BLaER1 treated with 17β-estradiol and CSF1 and Interleukin-3, amounts not matched to agents 10 nM and 100 nM (cell line): ENCODE results near the gene PLPPR2.
A peak's percentile ranks its signal among the peaks of the same experiment; 100 is the strongest.
"Not testable (repeated sequence)": the region's sequence is repeated elsewhere in the genome, so short reads cannot be mapped to it uniquely, and the experiment has no call there.

Source experiments
- H3K27ac ChIP-seq, 11 experiments: shearing (Covaris generic); formaldehyde crosslinking; 2 replicates each; pipeline ENCODE4 v1.8.1; 2022
- H3K27me3 ChIP-seq, 11 experiments: shearing (Covaris generic); formaldehyde crosslinking; 2 replicates each; pipeline ENCODE4 v1.8.1; 2022
- H3K36me3 ChIP-seq, 11 experiments: shearing (Covaris generic); formaldehyde crosslinking; 2 replicates each; pipeline ENCODE4 v1.8.1; 2022
- H3K4me1 ChIP-seq, 10 experiments: shearing (Covaris generic); formaldehyde crosslinking; 2 replicates each; pipeline ENCODE4 v1.8.1; 2022
- H3K4me2 ChIP-seq, 11 experiments: shearing (Covaris generic); formaldehyde crosslinking; 2 replicates each; pipeline ENCODE4 v1.8.1; 2022
- H3K4me3 ChIP-seq, 10 experiments: shearing (Covaris generic); formaldehyde crosslinking; 2 replicates each; pipeline ENCODE4 v1.8.1; 2022
- H3K9ac ChIP-seq, 11 experiments: shearing (Covaris generic); formaldehyde crosslinking; 2 replicates each; pipeline ENCODE4 v1.8.1; 2022
- H3K9me3 ChIP-seq, 11 experiments: shearing (Covaris generic); formaldehyde crosslinking; replicated peaks in 1 of 11; 2 replicates each; pipeline ENCODE4 v1.8.1; 2022
- H4K20me1 ChIP-seq, 11 experiments: shearing (Covaris generic); formaldehyde crosslinking; 2 replicates each; pipeline ENCODE4 v1.8.1; 2022
- Cebpa-rat ChIP-seq, 11 experiments: shearing (Covaris generic); IDR thresholded peaks; 2 replicates each; pipeline ENCODE4 v1.8.1; 2022

PLPPR2 gene

GRCh38 chr19:11324079-11324661, 31.1 kb upstream of the PLPPR2 start:
- Histone ChIP-seq H3K9me3 (peaks cover 0 to 8% (median 0%) of the 10 kb centered on the region in 11 experiments; a peak in 7 of 22 replicates), H3K4me2 (peak overlapping the region; percentile 80 to 97 (median 88)), H3K4me1 (peaks cover 57 to 100% (median 83%) of the 10 kb centered on the region in 10 experiments), H3K36me3 (peaks cover 0 to 51% (median 38%) of the 10 kb centered on the region in 11 experiments; a peak in 21 of 22 replicates), H3K9ac (peak overlapping the region; percentile 66 to 92 (median 85); a peak in 21 of 22 replicates), H3K4me3 (peak overlapping the region in 7 of 10 experiments; percentile 10 to 56 (median 29); a peak in 9 of 20 replicates), H4K20me1 (no peaks in the 10 kb centered on the region), H3K27ac (peak overlapping the region; percentile 73 to 99 (median 97)), H3K27me3 (no peaks in the 10 kb centered on the region)
- TF ChIP-seq Cebpa-rat (IDR thresholded peaks at IDR 0.05) = peak; percentile 99 to 100 (median 100)

GRCh38 chr19:11324748-11325389, 30.4 kb upstream of the PLPPR2 start:
- TF ChIP-seq Cebpa-rat (IDR thresholded peaks at IDR 0.05) = no peak
- no peaks in the 10 kb centered on the region for H3K27me3 ChIP-seq

GRCh38 chr19:11325544-11325943, 29.7 kb upstream of the PLPPR2 start:
- H3K9me3 ChIP-seq = no peaks in the 10 kb centered on the region; a peak in 1 of 22 replicates
- H3K36me3 ChIP-seq = peaks cover 0 to 65% (median 50%) of the 10 kb centered on the region in 11 experiments; a peak in 21 of 22 replicates
- H3K4me1 ChIP-seq = peaks cover 46 to 100% (median 69%) of the 10 kb centered on the region in 10 experiments
- TF ChIP-seq Cebpa-rat (IDR thresholded peaks at IDR 0.05) = no peak
- peak overlapping the region; percentile 7 to 95 (median 86); a peak in 20 of 22 replicates for H3K4me2 ChIP-seq
- no peaks in the 10 kb centered on the region for H3K27me3 ChIP-seq
- peak overlapping the region in 4 of 10 experiments; percentile 9 to 58 (median 29); a peak in 5 of 20 replicates for H3K4me3 ChIP-seq
- H3K9ac ChIP-seq = peak overlapping the region in 9 of 11 experiments; percentile 22 to 92 (median 86); a peak in 14 of 22 replicates
- H4K20me1 ChIP-seq = no peaks in the 10 kb centered on the region
- peak overlapping the region in 10 of 11 experiments; percentile 23 to 99 (median 97); a peak in 19 of 22 replicates for H3K27ac ChIP-seq

More at GRCh38 chr19:11324748-11325389, 30.4 kb upstream of the PLPPR2 start:
- Histone ChIP-seq H3K9ac (peak overlapping the region; percentile 66 to 92 (median 85); a peak in 21 of 22 replicates), H3K4me3 (peak overlapping the region in 6 of 10 experiments; percentile 24 to 56 (median 32); a peak in 9 of 20 replicates), H3K36me3 (peaks cover 0 to 58% (median 43%) of the 10 kb centered on the region in 11 experiments; a peak in 21 of 22 replicates), H3K4me1 (peaks cover 51 to 100% (median 76%) of the 10 kb centered on the region in 10 experiments), H3K4me2 (peak overlapping the region; percentile 80 to 97 (median 88)), H3K9me3 (peaks cover 0 to 1% (median 0%) of the 10 kb centered on the region in 11 experiments; a peak in 1 of 22 replicates), H3K27ac (peak overlapping the region; percentile 73 to 99 (median 97)), H4K20me1 (no peaks in the 10 kb centered on the region)

GRCh38 chr19:11330127-11330526, 25.1 kb upstream of the PLPPR2 start:
- no peak for TF ChIP-seq Cebpa-rat (IDR thresholded peaks at IDR 0.05)
- peaks cover 0 to 6% (median 3%) of the 10 kb centered on the region in 11 experiments; a peak in 12 of 22 replicates for H3K9me3 ChIP-seq
- H3K4me1 ChIP-seq = peaks cover under 1 to 85% (median 25%) of the 10 kb centered on the region in 10 experiments; a peak in 19 of 20 replicates
- peak overlapping the region in 8 of 11 experiments; percentile 25 to 99 (median 42); a peak in 11 of 22 replicates for H3K27ac ChIP-seq
- H4K20me1 ChIP-seq = peaks cover 0 to 13% (median 0%) of the 10 kb centered on the region in 11 experiments; a peak in 3 of 22 replicates
- no peaks in the 10 kb centered on the region for H3K27me3 ChIP-seq
- no peak overlapping the region for H3K4me3 ChIP-seq
- H3K4me2 ChIP-seq = peak overlapping the region in 4 of 11 experiments; percentile 23 to 89 (median 53); a peak in 7 of 22 replicates
- H3K9ac ChIP-seq = peak overlapping the region in 3 of 11 experiments; percentile 4 to 57 (median 40); a peak in 4 of 22 replicates
- peaks cover 6 to 99% (median 95%) of the 10 kb centered on the region in 11 experiments for H3K36me3 ChIP-seq

GRCh38 chr19:11331502-11331901, 23.7 kb upstream of the PLPPR2 start:
- no peak overlapping the region for H3K4me2 ChIP-seq
- peaks cover 20 to 100% (median 96%) of the 10 kb centered on the region in 11 experiments for H3K36me3 ChIP-seq
- peaks cover 0 to 20% (median 12%) of the 10 kb centered on the region in 11 experiments; a peak in 14 of 22 replicates for H3K9me3 ChIP-seq
- no peak overlapping the region for H3K4me3 ChIP-seq
- 0 out of 22 replicates have a peak overlapping the region, but pooled peaks of 1 of the 11 experiments have one; percentile 21 for H3K9ac ChIP-seq
- H4K20me1 ChIP-seq = peaks cover 0 to 14% (median 0%) of the 10 kb centered on the region in 11 experiments; a peak in 3 of 22 replicates
- TF ChIP-seq Cebpa-rat (IDR thresholded peaks at IDR 0.05) = no peak
- peak overlapping the region in 6 of 11 experiments; percentile 17 to 40 (median 29); a peak in 8 of 22 replicates for H3K27ac ChIP-seq
- no peaks in the 10 kb centered on the region for H3K27me3 ChIP-seq
- H3K4me1 ChIP-seq = peaks cover 0 to 85% (median 12%) of the 10 kb centered on the region in 10 experiments; a peak in 16 of 20 replicates

- H3K9ac ChIP-seq = no peak overlapping the region
- no peak for TF ChIP-seq Cebpa-rat (IDR thresholded peaks at IDR 0.05)
- H3K4me2 ChIP-seq = no peak overlapping the region
- no peak overlapping the region for H3K4me3 ChIP-seq
- H4K20me1 ChIP-seq = peaks cover 0 to 14% (median 0%) of the 10 kb centered on the region in 11 experiments; a peak in 3 of 22 replicates
- peaks cover 0 to 21% (median 12%) of the 10 kb centered on the region in 11 experiments; a peak in 14 of 22 replicates for H3K9me3 ChIP-seq
- H3K36me3 ChIP-seq = peaks cover 21 to 100% (median 89%) of the 10 kb centered on the region in 11 experiments
- H3K27me3 ChIP-seq = no peaks in the 10 kb centered on the region
- peaks cover 11 to 85% (median 15%) of the 10 kb centered on the region in 10 experiments for H3K4me1 ChIP-seq
- peak overlapping the region in 3 of 11 experiments; percentile 13 to 40 (median 16); a peak in 3 of 22 replicates for H3K27ac ChIP-seq
Observed at GRCh38 chr19:11332822-11333221, 22.4 kb upstream of the PLPPR2 start.

GRCh38 chr19:11333838-11334237, 21.4 kb upstream of the PLPPR2 start:
- peaks cover 0 to 21% (median 12%) of the 10 kb centered on the region in 11 experiments; a peak in 14 of 22 replicates for H3K9me3 ChIP-seq

More at GRCh38 chr19:11333838-11334237, 21.4 kb upstream of the PLPPR2 start:
- H3K4me2 ChIP-seq = peak overlapping the region in 1 of 11 experiments; percentile 3; a peak in 1 of 22 replicates
- H3K36me3 ChIP-seq = peaks cover 21 to 96% (median 79%) of the 10 kb centered on the region in 11 experiments
- peak overlapping the region in 1 of 11 experiments; percentile 5; a peak in 1 of 22 replicates for H3K9ac ChIP-seq
- peaks cover 21 to 84% (median 25%) of the 10 kb centered on the region in 10 experiments for H3K4me1 ChIP-seq
- H3K27ac ChIP-seq = peak overlapping the region in 3 of 11 experiments; percentile 16 to 25 (median 23); a peak in 3 of 22 replicates
- peaks cover 0 to 18% (median 0%) of the 10 kb centered on the region in 11 experiments; a peak in 4 of 22 replicates for H4K20me1 ChIP-seq
- H3K27me3 ChIP-seq, H3K4me3 ChIP-seq: not testable (repeated sequence)
